Dedifferentiated amniotic fluid mesenchymal stem cell (primary cell): ENCODE data around the gene PRKG1.
A peak's percentile ranks its signal among the peaks of the same experiment; 100 is the strongest.

Source experiments
- DNase-seq: peaks from one replicate; pipeline ENCODE4 v3.0.0-alpha.2; 2016; ENCODE audit errors: extremely low spot score

Gene PRKG1

GRCh38 chr10:52313256-52313932, 1239.1 kb downstream of the PRKG1 start:
- no peak for DNase-seq

- DNase-seq = peak; percentile 70
These were observed 1239.9 kb downstream of the PRKG1 start, which contains the start of gene DKK1 for GRCh38 chr10:52313933-52314821. Gene DKK1, plus strand, starts transcription at chr10:52314281. Its CDS starts 154 bp downstream, at chr10:52314435.

- DNase-seq = no peak
These were observed 1240.7 kb downstream of the PRKG1 start for GRCh38 chr10:52314822-52315552.

GRCh38 chr10:52316001-52316400, 1241.7 kb downstream of the PRKG1 start:
- no peak for DNase-seq

- no peak for DNase-seq
These were observed 1242.2 kb downstream of the PRKG1 start for GRCh38 chr10:52316500-52316899.

- no peak for DNase-seq
These were observed 1243.9 kb downstream of the PRKG1 start for GRCh38 chr10:52318136-52318701.

- DNase-seq = peak; percentile 89
These were observed 1244.7 kb downstream of the PRKG1 start for GRCh38 chr10:52318822-52319464.

- no peak for DNase-seq
These were observed 1245.6 kb downstream of the PRKG1 start for GRCh38 chr10:52319926-52320325.

GRCh38 chr10:52322323-52322722, 1248.0 kb downstream of the PRKG1 start:
- DNase-seq = no peak

- DNase-seq = no peak
These were observed 1248.6 kb downstream of the PRKG1 start for GRCh38 chr10:52322936-52323335.

- no peak for DNase-seq
These were observed 1252.1 kb downstream of the PRKG1 start for GRCh38 chr10:52326382-52326781.

- no peak for DNase-seq
These were observed 1257.5 kb downstream of the PRKG1 start for GRCh38 chr10:52331638-52332364.

GRCh38 chr10:52332815-52333214, 1258.5 kb downstream of the PRKG1 start:
- no peak for DNase-seq

- no peak for DNase-seq
These were observed 1260.3 kb downstream of the PRKG1 start for GRCh38 chr10:52334595-52334994.

- DNase-seq = no peak
These were observed 1261.4 kb downstream of the PRKG1 start for GRCh38 chr10:52335665-52336064.

GRCh38 chr10:52337225-52337624, 1262.9 kb downstream of the PRKG1 start:
- DNase-seq = no peak

GRCh38 chr10:52343439-52343838, 1269.2 kb downstream of the PRKG1 start:
- DNase-seq = no peak

- DNase-seq = no peak
These were observed 1272.4 kb downstream of the PRKG1 start for GRCh38 chr10:52346394-52347326.

GRCh38 chr10:52347327-52347667, 1273.0 kb downstream of the PRKG1 start:
- DNase-seq = no peak
